NCI-H460 (cell line): Measurements from ENCODE around the gene SIGMAR1. TPM values are rescaled to one million over a fixed set of nuclear protein-coding genes. Genes with fewer than 3 reads are reported as not detected.

Experiments
- DNase-seq: peaks from one replicate; pipeline ENCODE4 v3.0.0-alpha.2; 2016; ENCODE audit warnings: low read depth; ENCODE audit errors: extremely low read depth
- total RNA-seq: library from RNA; depleted of rRNA; stranded (reverse); fragments of >200 nt; shearing (Covaris generic); gene quantifications from 2 replicates; pipeline ENCODE4 v1.2.3, GENCODE V29; 2014

SIGMAR1 gene
- total RNA-seq, 1 experiment from 2014 or later: 83.5 TPM

- peak; percentile 59 for DNase-seq
Measured at GRCh38 chr9:34633851-34634550, 3.6 kb downstream of the SIGMAR1 start.

- DNase-seq: no peak
Measured at GRCh38 chr9:34633166-34633565, 4.4 kb downstream of the SIGMAR1 start.

- DNase-seq: no peak
Measured at GRCh38 chr9:34630402-34631154, 7.0 kb downstream of the SIGMAR1 start.

GRCh38 chr9:34629491-34629808 lies 8.1 kb downstream of the SIGMAR1 start:
- DNase-seq: no peak

- no peak for DNase-seq
Measured at GRCh38 chr9:34628656-34629490, 8.7 kb downstream of the SIGMAR1 start, which contains the start of gene ARID3C. ARID3C (minus strand) TSS chr9:34629066; CDS start chr9:34628014, 1,052 bp downstream.

- no peak for DNase-seq
Measured at GRCh38 chr9:34627716-34628655, 9.6 kb downstream of the SIGMAR1 start.

GRCh38 chr9:34625186-34625486 lies 12.5 kb downstream of the SIGMAR1 start:
- no peak for DNase-seq

- no peak for DNase-seq
Measured at GRCh38 chr9:34624475-34625185, 13.0 kb downstream of the SIGMAR1 start.

- no peak for DNase-seq
Measured at GRCh38 chr9:34623374-34624235, 14.0 kb downstream of the SIGMAR1 start.

- peak; percentile 83 for DNase-seq
Measured at GRCh38 chr9:34620061-34620994, 17.3 kb downstream of the SIGMAR1 start, which contains the start of gene DCTN3. DCTN3 (minus strand) TSS chr9:34620495; CDS start chr9:34620464, 31 bp downstream.

- DNase-seq: no peak
Measured at GRCh38 chr9:34615132-34615531, 22.5 kb downstream of the SIGMAR1 start.

GRCh38 chr9:34612788-34613390 lies 24.7 kb downstream of the SIGMAR1 start:
- DNase-seq: peak; percentile 68

- DNase-seq: peak; percentile 79
Measured at GRCh38 chr9:34611811-34612787, 25.5 kb downstream of the SIGMAR1 start, which contains the start of gene RPP25L. RPP25L (minus strand) TSS chr9:34612097; CDS start chr9:34611296, 801 bp downstream.

- no peak for DNase-seq
Measured at GRCh38 chr9:34611251-34611810, 26.3 kb downstream of the SIGMAR1 start.

GRCh38 chr9:34610434-34611206 lies 27.0 kb downstream of the SIGMAR1 start:
- no peak for DNase-seq
